ENCODE data around the gene OR2H1.

- TF ChIP-seq CTCF (IDR thresholded peaks at IDR 0.05; ENCODE audit: low read depth, low read length, poor library complexity, severe bottlenecking), result no peak
- TF ChIP-seq EZH2phosphoT487 (IDR thresholded peaks at IDR 0.05; ENCODE audit: borderline replicate concordance, low read length), result no peak
These were observed 14.2 kb upstream of the OR2H1 start for GRCh38 chr6:29442719-29443118.
